ENCODE data around the gene WDR55.

Gene WDR55

GRCh38 chr5:140690376-140690932 lies 25.8 kb downstream of the WDR55 start:
- ChIA-PET POLR2A (ENCODE audit: low non-redundant PET) (interaction anchor here (0.6 kb wide), 1 partner anchor 317 kb away, joined by 4 read pairs; no protein-coding TSS in a partner anchor), CTCF (interaction anchor here (0.6 kb wide), 3 partner anchors 10 to 339 kb away, joined by 3 to 6 read pairs (median 3); no protein-coding TSS in a partner anchor)
- no peak for TF ChIP-seq CTCF (conservative IDR thresholded peaks at IDR 0.05; ENCODE audit: low read depth)
- H3K27ac ChIP-seq, result peak overlapping the region; percentile 93
- no peak for DNase-seq (ENCODE audit: low spot score)

- no peak for TF ChIP-seq CTCF (conservative IDR thresholded peaks at IDR 0.05; ENCODE audit: low read depth)
- CTCF ChIA-PET, result interaction anchor here (0.5 to 0.8 kb wide), 7 partner anchors 11 to 922 kb away, joined by 3 to 6 read pairs (median 3); no protein-coding TSS in a partner anchor
- DNase-seq (ENCODE audit: low spot score), result peak; percentile 98
- POLR2A ChIA-PET (ENCODE audit: low non-redundant PET), result interaction anchor here (0.6 to 1.0 kb wide), 3 partner anchors 29 to 318 kb away, joined by 3 to 4 read pairs (median 4); partner anchors contain the start of genes IK and NDUFA2
- peak within 1 kb of the TSS; percentile 93 for H3K27ac ChIP-seq
These were observed 26.5 kb downstream of the WDR55 start, which contains the start of the genes HARS1 and HARS2 for GRCh38 chr5:140690941-140691924. Gene HARS1, minus strand, starts transcription at chr5:140691370. Its CDS starts 66 bp downstream, at chr5:140691304. Gene HARS2, plus strand, starts transcription at chr5:140691455. Its CDS starts 194 bp downstream, at chr5:140691649.

- POLR2A ChIA-PET (ENCODE audit: low non-redundant PET), result no interaction called here
- TF ChIP-seq CTCF (conservative IDR thresholded peaks at IDR 0.05; ENCODE audit: low read depth), result no peak
- no peak for DNase-seq (ENCODE audit: low spot score)
- CTCF ChIA-PET, result interaction anchor here (0.7 to 0.9 kb wide), 2 partner anchors 8 to 26 kb away, joined by 3 to 4 read pairs; no protein-coding TSS in a partner anchor
- no peak overlapping the region for H3K27ac ChIP-seq
These were observed 29.6 kb downstream of the WDR55 start for GRCh38 chr5:140694276-140694675.

GRCh38 chr5:140696891-140697492 lies 32.3 kb downstream of the WDR55 start:
- CTCF ChIA-PET, result interaction anchor here (0.6 to 0.7 kb wide), 3 partner anchors 9 to 150 kb away, joined by 3 read pairs; partner anchors contain the start of gene EIF4EBP3

GRCh38 chr5:140700177-140701144 lies 35.8 kb downstream of the WDR55 start, which contains the start of gene ZMAT2:
Gene ZMAT2, plus strand, starts transcription at chr5:140700447. Its CDS starts 14 bp downstream, at chr5:140700461.
- CTCF ChIA-PET, result interaction anchor here (0.5 kb wide), 1 partner anchor 340 kb away, joined by 3 read pairs; no protein-coding TSS in a partner anchor
- TF ChIP-seq CTCF (conservative IDR thresholded peaks at IDR 0.05; ENCODE audit: low read depth), result no peak
- peak within 1 kb of the TSS; percentile 65 for H3K27ac ChIP-seq
- DNase-seq (ENCODE audit: low spot score), result peak; percentile 98
- POLR2A ChIA-PET (ENCODE audit: low non-redundant PET), result no interaction called here

More at GRCh38 chr5:140696891-140697492, 32.3 kb downstream of the WDR55 start:
- POLR2A ChIA-PET (ENCODE audit: low non-redundant PET), result no interaction called here
- TF ChIP-seq CTCF (conservative IDR thresholded peaks at IDR 0.05; ENCODE audit: low read depth), result no peak
- H3K27ac ChIP-seq, result no peak overlapping the region
- no peak for DNase-seq (ENCODE audit: low spot score)

Data from RWPE1 (cell line).